K562 (cell line): ENCODE results near the gene CEP78. TPM values are rescaled to one million over a fixed set of nuclear protein-coding genes. Genes with fewer than 3 reads are reported as not detected.

ENCODE experiments used
- ASH1L ChIP-seq: fragments of 450-650 bp; IDR thresholded peaks from 2 replicates; pipeline ENCODE4 v1.6.1; 2018; ENCODE audit warnings: borderline replicate concordance, mild to moderate bottlenecking, low read depth; ENCODE audit not compliant: partially characterized antibody
- ATF2 ChIP-seq: sonication (generic); formaldehyde crosslinking; IDR thresholded peaks from 2 replicates; pipeline ENCODE4 v1.8.1; 2022; ENCODE audit warnings: missing genetic modification reagents
- CREB1 ChIP-seq, 2 experiments: sonication (generic) in 1 of 2; formaldehyde crosslinking in 1 of 2; IDR thresholded peaks; 2 replicates each; pipeline versions ENCODE4 v1.6.1 to v1.8.0; 2012 to 2022; ENCODE audit warnings: inconsistent platforms in 1 of 2, mild to moderate bottlenecking in 1 of 2, missing genetic modification reagents in 1 of 2, moderate library complexity in 1 of 2
- CREM ChIP-seq: IDR thresholded peaks from 2 replicates; pipeline ENCODE4 v1.6.1; 2014; ENCODE audit warnings: antibody characterized with exemption, low read depth
- FOS ChIP-seq: IDR thresholded peaks from 3 replicates; pipeline ENCODE4 v1.6.1; 2011; ENCODE audit not compliant: insufficient read length; ENCODE audit errors: extremely low read depth
- GTF2F1 ChIP-seq: IDR thresholded peaks from 2 replicates; pipeline ENCODE4 v1.6.1; 2011; ENCODE audit warnings: low read depth, low read length, improper control_type of control experiment
- NBN ChIP-seq: fragments of 450-650 bp; IDR thresholded peaks from 2 replicates; pipeline ENCODE4 v1.6.1; 2016; ENCODE audit warnings: low read depth, mild to moderate bottlenecking
- NRF1 ChIP-seq, 2 experiments: fragments of 450-650 bp; IDR thresholded peaks in 1 of 2; conservative IDR thresholded peaks in 1 of 2; 2 replicates each; pipeline ENCODE4 v1.6.1; 2014; ENCODE audit warnings: mild to moderate bottlenecking in 2 of 2
- POLR2G ChIP-seq: fragments of 200-400 bp; formaldehyde crosslinking; IDR thresholded peaks from 2 replicates; pipeline ENCODE4 v1.6.1; 2017; ENCODE audit warnings: low read depth, mild to moderate bottlenecking, antibody characterized with exemption, low read length, moderate library complexity
- RBBP5 ChIP-seq: fragments of 200-600 bp; sonication (generic); IDR thresholded peaks from 2 replicates; pipeline ENCODE4 v1.6.1; 2012; ENCODE audit warnings: borderline replicate concordance, mild to moderate bottlenecking, low read length, control low read depth, inconsistent platforms; ENCODE audit not compliant: insufficient read depth, poor library complexity, severe bottlenecking
- RNF2 ChIP-seq: sonication (generic); IDR thresholded peaks from 2 replicates; pipeline ENCODE4 v1.6.1; 2016
- SAFB ChIP-seq: fragments of 200-400 bp; formaldehyde crosslinking; IDR thresholded peaks from 2 replicates; pipeline ENCODE4 v1.6.1; 2017; ENCODE audit warnings: low read depth, low read length, borderline replicate concordance
- SRSF3 ChIP-seq: fragments of 200-400 bp; formaldehyde crosslinking; IDR thresholded peaks from 2 replicates; pipeline ENCODE4 v1.6.1; 2016; ENCODE audit warnings: mild to moderate bottlenecking, low read length, moderate library complexity; ENCODE audit not compliant: insufficient read depth
- TAF9B ChIP-seq: fragments of 450-650 bp; IDR thresholded peaks from 2 replicates; pipeline ENCODE4 v1.6.1; 2018; ENCODE audit warnings: mild to moderate bottlenecking; ENCODE audit not compliant: partially characterized antibody
- TBP ChIP-seq: optimal IDR thresholded peaks from 2 replicates; pipeline ENCODE3; 2011; ENCODE audit warnings: low read depth, low read length, improper control_type of control experiment
- TRIM24 ChIP-seq, 2 experiments: fragments of 450-650 bp; IDR thresholded peaks; 2 replicates each; pipeline ENCODE4 v1.6.1; 2016
- polyA plus RNA-seq, 8 experiments: library from polyadenylated mRNA; depleted of rRNA in 4 of 8; stranded (reverse) in 5 of 8; unstranded in 3 of 8; fragments of >200 nt; fragmentation: Nextera tagmentation in 2 of 8; fragmentation: Illumina TruSeq in 1 of 8; extraction: Ambion mirVana in 2 of 8; extraction: Trizol in 1 of 8; gene quantifications; 2 replicates each; pipeline versions ENCODE4 v1.2.1 to v1.2.3, GENCODE V29; 2011 to 2014; ENCODE audit warnings: inconsistent platforms in 1 of 8, missing spikeins in 1 of 8
- total RNA-seq, 7 experiments: library from RNA; depleted of rRNA in 6 of 7; stranded (reverse); fragments of >200 nt in 6 of 7; fragmentation: Illumina TruSeq in 2 of 7; extraction: Trizol in 2 of 7; gene quantifications; 2 replicates each; pipeline versions ENCODE4 v1.2.1 to v1.2.3, GENCODE V29; 2011 to 2021; ENCODE audit warnings: low replicate concordance in 1 of 7
- TF ChIP-seq, protein P1 (sequence below), 2 experiments: fragments of 450-650 bp in 1 of 2; sonication (generic) in 1 of 2; formaldehyde crosslinking in 1 of 2; IDR thresholded peaks in 1 of 2; conservative IDR thresholded peaks in 1 of 2; 2 replicates each; pipeline versions ENCODE4 v1.6.1 to v1.8.1; 2016 to 2023; ENCODE audit warnings: mild to moderate bottlenecking in 2 of 2, moderate library complexity in 2 of 2, inconsistent platforms in 1 of 2, missing genetic modification reagents in 1 of 2
- TF ChIP-seq, protein P2 (sequence below): sonication (generic); formaldehyde crosslinking; IDR thresholded peaks from 2 replicates; pipeline ENCODE4 v1.8.0; 2022; ENCODE audit warnings: mild to moderate bottlenecking, missing genetic modification reagents
- TF ChIP-seq, protein P3 (sequence below): fragments of 250-450 bp; sonication (Bioruptor Pico); IDR thresholded peaks from 2 replicates; pipeline ENCODE4 v1.4.0; 2020; ENCODE audit warnings: mild to moderate bottlenecking, moderate library complexity

The CEP78 gene
- total and polyA plus RNA-seq, 9 of the 15 experiments (the other 6 are each of a cell fraction or from before 2014, with no cell fraction given) = 3.5 to 26.0 (median 21.5) TPM

DNA sequence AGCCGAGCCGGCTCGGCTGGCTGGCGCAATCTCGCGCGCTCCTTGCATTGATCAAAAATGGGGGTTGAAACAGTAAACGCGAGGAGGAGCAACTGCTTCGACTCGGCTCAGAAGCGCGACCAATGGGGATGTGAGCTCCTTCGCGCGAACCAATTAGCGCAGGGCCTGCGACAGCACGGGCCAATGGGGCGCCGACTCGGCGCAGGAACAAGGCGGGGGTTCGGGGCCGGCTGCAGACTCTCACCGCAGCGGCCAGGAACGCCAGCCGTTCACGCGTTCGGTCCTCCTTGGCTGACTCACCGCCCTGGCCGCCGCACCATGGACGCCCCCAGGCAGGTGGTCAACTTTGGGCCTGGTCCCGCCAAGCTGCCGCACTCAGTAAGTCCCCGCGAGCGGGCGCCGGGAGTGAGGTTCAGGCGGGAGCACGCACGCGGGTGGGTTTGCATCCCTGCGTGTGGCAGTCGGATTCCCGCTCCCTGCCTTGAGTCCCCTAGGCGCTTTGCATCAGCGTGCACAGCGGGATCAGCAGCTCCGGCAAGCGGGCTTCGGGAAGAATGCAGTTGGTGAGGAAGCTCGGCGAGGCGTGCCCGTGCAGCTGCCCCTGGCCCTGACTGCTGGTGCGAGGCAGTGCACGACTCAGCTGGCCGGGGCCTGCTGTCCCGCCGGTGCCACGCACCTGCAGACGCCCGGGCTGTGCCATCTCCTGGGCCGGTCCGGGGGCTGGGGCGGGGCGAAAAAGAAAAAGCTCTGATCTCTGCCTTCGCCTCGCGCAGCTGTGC, 61.2 kb downstream of the CEP78 start, which contains the start of gene PSAT1 (continued):
- TF ChIP-seq TAF9B = peak; percentile 62
- peak; percentile 95 for TF ChIP-seq ASH1L
- no peak for TF ChIP-seq ATF2 (CRISPR knock-in tag)
- TF ChIP-seq RNF2 = peak; percentile 35; the same call in 1 of the 2 replicates
- TF ChIP-seq, protein P1, sequence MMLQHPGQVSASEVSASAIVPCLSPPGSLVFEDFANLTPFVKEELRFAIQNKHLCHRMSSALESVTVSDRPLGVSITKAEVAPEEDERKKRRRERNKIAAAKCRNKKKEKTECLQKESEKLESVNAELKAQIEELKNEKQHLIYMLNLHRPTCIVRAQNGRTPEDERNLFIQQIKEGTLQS (IDR thresholded peaks at IDR 0.05) = peak; percentile 76
- TF ChIP-seq, protein P1 (CRISPR knock-in tag; conservative IDR thresholded peaks at IDR 0.05) = no peak
- TF ChIP-seq POLR2G = peak; percentile 99
- peak; percentile 62 for TF ChIP-seq TBP
- TF ChIP-seq, protein P2, sequence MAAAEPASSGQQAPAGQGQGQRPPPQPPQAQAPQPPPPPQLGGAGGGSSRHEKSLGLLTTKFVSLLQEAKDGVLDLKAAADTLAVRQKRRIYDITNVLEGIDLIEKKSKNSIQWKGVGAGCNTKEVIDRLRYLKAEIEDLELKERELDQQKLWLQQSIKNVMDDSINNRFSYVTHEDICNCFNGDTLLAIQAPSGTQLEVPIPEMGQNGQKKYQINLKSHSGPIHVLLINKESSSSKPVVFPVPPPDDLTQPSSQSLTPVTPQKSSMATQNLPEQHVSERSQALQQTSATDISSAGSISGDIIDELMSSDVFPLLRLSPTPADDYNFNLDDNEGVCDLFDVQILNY (CRISPR knock-in tag) = 0 out of 2 replicates have a peak, but pooled peaks have one; percentile 20
- no peak for TF ChIP-seq NBN
- peak; percentile 76 to 82 for TF ChIP-seq NRF1 (conservative IDR thresholded peaks at IDR 0.05 in 1 of 2, IDR thresholded peaks at IDR 0.05 in 1 of 2)
- TF ChIP-seq SAFB = peak; percentile 64; the same call in 1 of the 2 replicates
- TF ChIP-seq FOS = peak; percentile 96
- peak; percentile 8 to 19; a peak in 1 of 4 replicates for TF ChIP-seq TRIM24 (IDR thresholded peaks at IDR 0.05)
- TF ChIP-seq CREB1 (IDR thresholded peaks at IDR 0.05) = 0 out of 2 replicates have a peak, but pooled peaks have one; percentile 39
- no peak for TF ChIP-seq CREB1 (CRISPR knock-in tag; IDR thresholded peaks at IDR 0.05)
- peak; percentile 78 for TF ChIP-seq RBBP5
- TF ChIP-seq CREM = peak; percentile 34; the same call in 1 of the 2 replicates
- 0 out of 2 replicates have a peak, but pooled peaks have one; percentile 35 for TF ChIP-seq SRSF3
- TF ChIP-seq GTF2F1 = no peak
- TF ChIP-seq, protein P3, sequence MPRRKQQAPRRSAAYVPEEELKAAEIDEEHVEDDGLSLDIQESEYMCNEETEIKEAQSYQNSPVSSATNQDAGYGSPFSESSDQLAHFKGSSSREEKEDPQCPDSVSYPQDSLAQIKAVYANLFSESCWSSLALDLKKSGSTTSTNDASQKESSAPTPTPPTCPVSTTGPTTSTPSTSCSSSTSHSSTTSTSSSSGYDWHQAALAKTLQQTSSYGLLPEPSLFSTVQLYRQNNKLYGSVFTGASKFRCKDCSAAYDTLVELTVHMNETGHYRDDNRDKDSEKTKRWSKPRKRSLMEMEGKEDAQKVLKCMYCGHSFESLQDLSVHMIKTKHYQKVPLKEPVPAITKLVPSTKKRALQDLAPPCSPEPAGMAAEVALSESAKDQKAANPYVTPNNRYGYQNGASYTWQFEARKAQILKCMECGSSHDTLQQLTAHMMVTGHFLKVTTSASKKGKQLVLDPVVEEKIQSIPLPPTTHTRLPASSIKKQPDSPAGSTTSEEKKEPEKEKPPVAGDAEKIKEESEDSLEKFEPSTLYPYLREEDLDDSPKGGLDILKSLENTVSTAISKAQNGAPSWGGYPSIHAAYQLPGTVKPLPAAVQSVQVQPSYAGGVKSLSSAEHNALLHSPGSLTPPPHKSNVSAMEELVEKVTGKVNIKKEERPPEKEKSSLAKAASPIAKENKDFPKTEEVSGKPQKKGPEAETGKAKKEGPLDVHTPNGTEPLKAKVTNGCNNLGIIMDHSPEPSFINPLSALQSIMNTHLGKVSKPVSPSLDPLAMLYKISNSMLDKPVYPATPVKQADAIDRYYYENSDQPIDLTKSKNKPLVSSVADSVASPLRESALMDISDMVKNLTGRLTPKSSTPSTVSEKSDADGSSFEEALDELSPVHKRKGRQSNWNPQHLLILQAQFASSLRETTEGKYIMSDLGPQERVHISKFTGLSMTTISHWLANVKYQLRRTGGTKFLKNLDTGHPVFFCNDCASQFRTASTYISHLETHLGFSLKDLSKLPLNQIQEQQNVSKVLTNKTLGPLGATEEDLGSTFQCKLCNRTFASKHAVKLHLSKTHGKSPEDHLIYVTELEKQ (CRISPR knock-in tag) = no peak
